Uterus (tissue), 4 donors: ENCODE data around the gene MCM10. TPM values are rescaled to one million over a fixed set of nuclear protein-coding genes. Genes with fewer than 3 reads are reported as not detected.

ENCODE experiments used
- DNase-seq, 2 donors: peaks; one replicate each; pipeline ENCODE4 v3.0.0-alpha.2; 2019 to 2020
- H3K27ac ChIP-seq, 2 donors: fragments of 200-600 bp; sonication (generic); 1 replicate in 1 of 2; 2 replicates in 1 of 2; pipeline ENCODE4 v1.5.1; 2016 to 2018
- H3K27me3 ChIP-seq, 2 donors: fragments of 200-600 bp; sonication (generic); one replicate each; pipeline ENCODE4 v1.5.1; 2018 to 2019; ENCODE audit warnings: control low read depth in 1 of 2
- H3K36me3 ChIP-seq, 2 donors: fragments of 200-600 bp; sonication (generic); one replicate each; pipeline ENCODE4 v1.5.1; 2019; ENCODE audit warnings: control low read depth in 1 of 2
- H3K4me1 ChIP-seq, 2 donors: fragments of 200-600 bp; sonication (generic); one replicate each; pipeline ENCODE4 v1.5.1; 2018 to 2019; ENCODE audit warnings: control low read depth in 1 of 2
- H3K4me3 ChIP-seq, 2 donors: fragments of 200-600 bp; sonication (generic); 1 replicate in 1 of 2; 2 replicates in 1 of 2; pipeline ENCODE4 v1.5.1; 2018 to 2019; ENCODE audit warnings: mild to moderate bottlenecking in 1 of 2
- H3K9me3 ChIP-seq, 2 donors: fragments of 200-600 bp; sonication (generic); one replicate each; pipeline ENCODE4 v1.5.1; 2019; ENCODE audit warnings: control low read depth in 1 of 2
- POLR2A ChIP-seq, 2 donors: fragments of 450-650 bp; IDR thresholded peaks; one replicate each; pipeline ENCODE4 v1.6.1; 2016; ENCODE audit warnings: antibody characterized with exemption in 2 of 2, mild to moderate bottlenecking in 1 of 2, moderate library complexity in 1 of 2
- intact Hi-C: fragments of 100-400 bp; cut with DNase I; formaldehyde crosslinking; loops from one replicate; pipeline ENCODE4 v1.15.1; 2023; ENCODE audit warnings: low total_unique reads
- total RNA-seq, 4 donors: library from RNA; depleted of rRNA in 3 of 4; stranded (reverse); fragments of >200 nt in 3 of 4; gene quantifications; one replicate each; pipeline versions ENCODE4 v1.1.0 to v1.2.4, GENCODE V29; 2014 to 2023
- TF ChIP-seq, protein P1 (sequence below), 4 experiments: fragments of 200-600 bp in 2 of 4; fragments of 450-650 bp in 2 of 4; sonication (generic) in 2 of 4; IDR thresholded peaks; one replicate each; pipeline ENCODE4 v1.5.1; 2016 to 2019; ENCODE audit warnings: antibody characterized with exemption in 4 of 4, mild to moderate bottlenecking in 2 of 4, moderate library complexity in 1 of 4
- donor health status: DM: yes; HTN: yes; CAD: no.

MCM10 gene
- total RNA-seq, 4 donors from 2014 or later: 14.1 TPM; not detected in 3

DNA sequence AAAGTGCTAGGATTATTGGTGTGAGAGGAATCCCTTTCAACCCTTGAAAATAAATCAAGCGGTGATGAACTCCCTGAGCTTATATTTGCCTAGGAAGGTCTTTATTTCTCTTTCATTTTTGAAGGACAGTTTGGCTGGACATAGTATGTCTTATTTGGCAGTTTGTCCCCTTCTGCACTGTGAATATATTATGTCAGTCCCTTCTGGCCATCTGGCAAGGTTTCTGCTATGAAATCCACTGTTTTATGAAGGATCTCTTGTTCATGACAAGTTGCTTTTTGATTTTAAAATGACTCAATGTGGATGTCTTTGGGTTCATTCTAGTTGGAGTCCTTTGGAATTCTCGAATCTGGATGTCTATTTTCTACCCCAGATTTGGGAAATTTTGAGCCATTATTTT, 21.7 kb upstream of the MCM10 start:
- intact Hi-C loops: no loop called here
- Histone ChIP-seq H3K4me1 (no peaks in the 10 kb centered on the region), H3K4me3 (no peak overlapping the region), H3K9me3 (no peaks in the 10 kb centered on the region), H3K27me3 (no peaks in the 10 kb centered on the region), H3K36me3 (no peaks in the 10 kb centered on the region), H3K27ac (no peak overlapping the region)
- DNase-seq: no peak
- TF ChIP-seq, protein P1, sequence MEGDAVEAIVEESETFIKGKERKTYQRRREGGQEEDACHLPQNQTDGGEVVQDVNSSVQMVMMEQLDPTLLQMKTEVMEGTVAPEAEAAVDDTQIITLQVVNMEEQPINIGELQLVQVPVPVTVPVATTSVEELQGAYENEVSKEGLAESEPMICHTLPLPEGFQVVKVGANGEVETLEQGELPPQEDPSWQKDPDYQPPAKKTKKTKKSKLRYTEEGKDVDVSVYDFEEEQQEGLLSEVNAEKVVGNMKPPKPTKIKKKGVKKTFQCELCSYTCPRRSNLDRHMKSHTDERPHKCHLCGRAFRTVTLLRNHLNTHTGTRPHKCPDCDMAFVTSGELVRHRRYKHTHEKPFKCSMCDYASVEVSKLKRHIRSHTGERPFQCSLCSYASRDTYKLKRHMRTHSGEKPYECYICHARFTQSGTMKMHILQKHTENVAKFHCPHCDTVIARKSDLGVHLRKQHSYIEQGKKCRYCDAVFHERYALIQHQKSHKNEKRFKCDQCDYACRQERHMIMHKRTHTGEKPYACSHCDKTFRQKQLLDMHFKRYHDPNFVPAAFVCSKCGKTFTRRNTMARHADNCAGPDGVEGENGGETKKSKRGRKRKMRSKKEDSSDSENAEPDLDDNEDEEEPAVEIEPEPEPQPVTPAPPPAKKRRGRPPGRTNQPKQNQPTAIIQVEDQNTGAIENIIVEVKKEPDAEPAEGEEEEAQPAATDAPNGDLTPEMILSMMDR (IDR thresholded peaks at IDR 0.05): no peak
- TF ChIP-seq POLR2A (IDR thresholded peaks at IDR 0.05): no peak

DNA sequence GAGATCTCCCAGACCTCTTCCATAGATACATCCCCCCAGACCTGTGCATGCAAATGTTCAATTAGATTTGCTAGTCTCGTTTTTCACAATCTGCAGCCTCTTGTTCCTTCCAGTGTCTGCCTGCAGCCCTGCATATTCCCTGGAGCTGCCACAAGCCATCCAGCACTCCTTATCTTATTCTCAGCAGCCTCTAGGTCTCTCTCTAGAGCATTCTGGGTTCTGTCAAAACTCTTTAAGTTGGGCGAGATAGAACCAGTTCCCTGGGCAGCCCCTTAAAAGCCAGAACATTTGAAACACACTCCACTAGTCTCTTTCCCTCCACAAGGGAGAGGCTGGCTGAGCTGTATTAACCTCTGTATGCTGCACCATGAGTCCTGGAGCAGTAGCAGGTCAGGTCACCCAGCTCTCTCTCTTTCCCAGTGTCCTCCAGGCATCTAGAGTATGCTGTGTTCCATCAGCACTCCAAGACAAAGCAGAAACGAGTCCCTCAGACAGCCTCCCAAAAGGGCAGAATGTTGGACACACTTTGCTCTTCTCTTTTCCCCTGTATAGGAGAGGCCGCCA, 20.6 kb upstream of the MCM10 start:
- no peaks in the 10 kb centered on the region for H3K27me3 ChIP-seq
- intact Hi-C loops: no loop called here
- H3K9me3 ChIP-seq: no peaks in the 10 kb centered on the region
- no peak for DNase-seq
- no peaks in the 10 kb centered on the region for H3K36me3 ChIP-seq
- no peak for TF ChIP-seq POLR2A (IDR thresholded peaks at IDR 0.05)
- TF ChIP-seq, protein P1 (IDR thresholded peaks at IDR 0.05): no peak
- no peaks in the 10 kb centered on the region for H3K4me1 ChIP-seq
- no peak overlapping the region for H3K27ac ChIP-seq
- H3K4me3 ChIP-seq: no peak overlapping the region

DNA sequence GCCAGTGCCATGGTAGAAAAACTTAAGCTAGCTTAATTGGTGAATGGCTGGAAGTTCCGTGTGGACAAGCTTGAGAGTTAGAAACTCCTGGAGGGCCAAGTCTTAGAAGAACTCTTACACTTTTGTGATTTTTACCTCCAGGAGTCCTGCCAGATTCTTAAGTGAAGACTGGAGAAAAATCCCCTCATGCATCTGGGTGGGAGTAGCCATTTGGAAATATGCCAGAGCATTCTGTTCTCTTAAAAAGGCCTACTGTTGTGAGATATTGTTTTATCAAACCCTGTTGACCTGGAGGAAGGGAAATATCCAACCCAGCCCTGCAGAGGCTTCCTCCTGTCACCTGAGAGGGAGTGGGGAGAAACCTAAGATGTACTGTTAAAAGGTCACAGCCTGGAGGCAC, 17.6 kb upstream of the MCM10 start:
- no peaks in the 10 kb centered on the region for H3K9me3 ChIP-seq
- H3K27me3 ChIP-seq: no peaks in the 10 kb centered on the region
- no peak overlapping the region for H3K27ac ChIP-seq

DNA sequence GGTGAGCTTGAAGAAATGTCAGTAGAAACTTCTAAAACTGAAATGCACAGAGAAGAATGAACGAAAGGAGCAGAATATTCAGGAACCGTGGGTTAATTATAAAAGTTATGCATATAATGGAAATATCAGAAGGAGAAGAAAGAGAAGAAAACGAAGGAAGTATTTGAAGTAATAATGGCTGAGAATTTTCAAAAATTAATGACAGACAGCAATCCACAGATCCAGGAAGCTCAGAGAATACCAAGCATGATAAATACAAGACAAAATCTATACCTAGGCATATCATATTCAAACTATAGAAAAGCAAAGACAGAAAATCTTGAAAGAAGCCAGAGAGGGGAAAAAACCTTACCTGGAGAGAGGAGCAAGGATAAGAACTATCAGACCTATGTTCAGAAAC, 16.5 kb upstream of the MCM10 start:
- Histone ChIP-seq H3K27me3 (no peaks in the 10 kb centered on the region), H3K4me3 (no peak overlapping the region), H3K9me3 (no peaks in the 10 kb centered on the region), H3K4me1 (no peaks in the 10 kb centered on the region), H3K36me3 (no peaks in the 10 kb centered on the region), H3K27ac (no peak overlapping the region)
- no peak for DNase-seq
- TF ChIP-seq, protein P1 (IDR thresholded peaks at IDR 0.05): no peak
- no peak for TF ChIP-seq POLR2A (IDR thresholded peaks at IDR 0.05)
- intact Hi-C loops: no loop called here

More for the DNA sequence above, 17.6 kb upstream of the MCM10 start:
- intact Hi-C loops: no loop called here
- no peak for DNase-seq
- no peak for TF ChIP-seq POLR2A (IDR thresholded peaks at IDR 0.05)
- TF ChIP-seq, protein P1 (IDR thresholded peaks at IDR 0.05): no peak
- Histone ChIP-seq H3K36me3 (no peaks in the 10 kb centered on the region), H3K4me1 (no peaks in the 10 kb centered on the region), H3K4me3 (no peak overlapping the region)

DNA sequence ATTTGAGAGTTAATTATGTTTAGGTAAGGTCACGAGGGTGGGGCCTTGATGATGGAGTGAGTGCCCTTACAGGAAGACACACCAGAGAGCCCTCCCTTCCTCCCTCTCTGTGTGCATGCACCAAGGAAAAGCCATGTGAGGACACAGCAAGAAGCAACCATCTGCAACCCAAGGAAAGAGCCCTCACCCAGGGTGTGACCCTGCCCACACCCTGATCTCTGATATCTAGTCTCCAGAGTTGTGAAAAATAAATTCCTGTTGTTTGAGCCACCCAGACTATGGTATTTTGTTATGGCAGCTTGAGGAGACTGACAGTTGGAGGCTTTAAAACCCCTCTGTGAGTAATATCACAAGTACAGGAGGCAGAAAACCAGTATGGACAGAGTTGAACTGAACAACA, 15.0 kb upstream of the MCM10 start:
- no peak for DNase-seq
- no peak for TF ChIP-seq POLR2A (IDR thresholded peaks at IDR 0.05)
- TF ChIP-seq, protein P1 (IDR thresholded peaks at IDR 0.05): no peak
- Histone ChIP-seq H3K27ac (no peak overlapping the region), H3K9me3 (no peaks in the 10 kb centered on the region), H3K4me1 (no peaks in the 10 kb centered on the region), H3K27me3 (no peaks in the 10 kb centered on the region), H3K36me3 (no peaks in the 10 kb centered on the region), H3K4me3 (no peak overlapping the region)
- intact Hi-C loops: no loop called here
